HG02852 (cell line): ENCODE data around the gene PLEK.
"Not testable (repeated sequence)": the region's sequence is repeated elsewhere in the genome, so short reads cannot be mapped to it uniquely, and the experiment has no call there.

ENCODE experiments used
- ATAC-seq: cut with Tn5 transposase; IDR thresholded peaks from one replicate; pipeline ENCODE4 v1.9.1; 2021; ENCODE audit warnings: mild to moderate bottlenecking, moderate library complexity; ENCODE audit not compliant: unreplicated experiment

The PLEK gene

GRCh38 chr2:68365087-68365486 is at the start of gene PLEK:
Gene PLEK, plus strand, starts transcription at chr2:68365282. Its CDS starts 70 bp downstream, at chr2:68365352.
- ATAC-seq = peak; percentile 64

- no peak for ATAC-seq
Measured at GRCh38 chr2:68316111-68316510, 49.0 kb upstream of the PLEK start.

GRCh38 chr2:68317971-68318913 is 46.8 kb upstream of the PLEK start:
- ATAC-seq = no peak

DNA sequence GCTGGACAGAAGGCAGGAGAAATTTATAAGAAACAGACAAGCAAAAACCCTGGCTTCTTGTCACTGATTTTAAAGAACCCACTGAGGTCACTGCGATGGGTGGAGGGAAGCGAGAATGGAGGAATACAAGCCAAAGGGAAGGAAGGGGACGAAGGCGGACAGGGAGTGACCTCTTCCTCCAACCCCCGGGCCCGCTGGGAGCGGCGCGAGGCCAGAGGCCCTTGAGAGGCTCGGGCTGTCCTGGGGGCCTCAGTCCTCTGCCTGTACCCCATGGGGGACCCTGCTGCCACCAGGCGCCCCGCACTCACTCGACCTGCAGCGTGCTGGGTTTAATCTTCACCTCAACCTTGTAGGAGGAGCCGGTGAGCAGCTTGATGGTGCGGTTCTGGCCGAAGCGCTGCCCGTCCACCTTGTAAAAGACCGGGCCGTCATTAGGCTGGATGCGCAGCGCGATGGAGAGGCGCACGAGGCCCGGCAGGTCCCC is 46.1 kb upstream of the PLEK start:
- ATAC-seq = no peak

DNA sequence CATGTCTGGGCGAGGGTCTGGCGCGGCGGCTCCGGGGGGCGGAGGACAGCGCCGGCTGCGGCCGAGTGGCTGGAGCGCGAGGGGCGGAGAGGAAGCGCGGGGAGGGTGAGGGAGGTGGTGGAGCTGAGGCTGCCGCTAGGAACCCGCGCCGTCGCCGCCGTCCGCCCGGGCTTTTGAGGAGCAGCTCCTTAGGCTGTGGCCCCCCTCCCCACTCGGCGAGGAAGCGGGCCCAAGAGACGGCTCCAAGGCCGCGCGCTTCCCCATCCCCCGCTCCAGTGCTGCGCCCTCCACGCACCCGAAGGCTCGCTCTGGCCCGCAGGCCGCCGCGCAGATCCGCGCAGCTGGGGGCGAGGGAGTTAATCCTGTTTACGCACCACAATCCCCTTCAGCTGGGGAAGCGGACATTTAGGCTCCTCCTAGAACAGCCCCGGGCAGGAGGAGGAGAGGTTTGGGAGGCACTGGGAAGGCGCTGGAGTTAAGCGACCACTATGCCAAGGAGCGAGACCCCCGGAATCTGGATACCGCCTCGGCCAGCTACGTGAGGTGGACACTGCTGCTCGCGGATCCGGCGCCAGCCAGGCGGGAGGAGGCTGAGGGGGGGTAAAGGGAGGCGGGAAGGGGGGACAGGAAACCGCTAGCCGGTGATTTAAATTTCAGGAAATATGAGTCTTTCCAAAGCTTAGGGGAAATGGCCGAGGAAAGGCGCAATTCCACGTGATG is 45.5 kb upstream of the PLEK start, which contains the start of gene CNRIP1:
Gene CNRIP1 (minus strand): TSS at position 552 of the 720 bp plus-strand sequence. CDS start 549 bp downstream, at position 3.
- ATAC-seq = no peak

DNA sequence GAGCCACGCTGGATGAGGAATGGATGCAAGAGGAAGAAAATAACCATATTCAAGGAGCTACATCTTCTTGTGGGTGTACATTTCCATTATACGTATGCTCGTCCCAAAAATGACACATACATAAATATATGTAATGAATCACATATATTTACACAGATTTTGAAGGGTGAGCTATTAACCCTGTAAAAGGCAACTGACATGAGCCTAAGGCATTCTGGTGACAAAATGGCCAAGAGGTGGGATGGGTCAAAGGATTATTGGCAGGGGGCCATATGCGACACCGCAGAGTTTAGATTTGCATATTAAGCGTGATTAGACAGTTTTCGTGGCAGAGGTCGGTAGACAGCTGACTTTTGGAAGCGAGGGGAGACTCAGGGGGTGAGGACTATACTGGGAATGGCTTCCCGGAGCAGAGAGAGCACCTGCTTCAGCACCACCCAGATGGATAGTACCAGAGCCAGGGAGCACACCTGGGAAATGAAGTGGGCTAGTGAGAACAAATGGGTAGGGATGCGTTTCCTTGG is 44.9 kb upstream of the PLEK start:
- no peak for ATAC-seq

DNA sequence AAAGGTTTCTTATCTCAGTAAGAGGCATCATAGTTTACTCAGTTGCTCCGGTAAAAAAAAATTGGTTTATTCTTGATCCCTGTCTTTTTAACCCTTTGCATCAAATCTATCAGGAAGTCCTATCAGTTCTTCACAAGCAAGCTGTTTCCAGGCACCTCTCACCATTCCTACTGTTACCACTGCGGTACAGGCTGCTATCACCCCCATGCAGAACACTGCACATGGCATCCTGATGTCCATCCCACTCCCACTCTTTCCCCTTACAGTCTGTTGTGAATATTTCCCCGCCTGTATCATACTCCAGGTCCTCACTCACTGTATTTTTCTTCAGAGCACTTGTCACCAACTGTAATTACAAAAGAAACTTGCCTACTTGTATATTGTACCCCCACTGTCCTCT is 40.0 kb upstream of the PLEK start:
- ATAC-seq = no peak

GRCh38 chr2:68328901-68329300 is 36.2 kb upstream of the PLEK start:
- ATAC-seq = no peak

- peak; percentile 54 for ATAC-seq
Measured at GRCh38 chr2:68330691-68331090, 34.4 kb upstream of the PLEK start.

GRCh38 chr2:68333009-68333408 is 32.1 kb upstream of the PLEK start:
- no peak for ATAC-seq

GRCh38 chr2:68333931-68334330 is 31.2 kb upstream of the PLEK start:
- no peak for ATAC-seq

DNA sequence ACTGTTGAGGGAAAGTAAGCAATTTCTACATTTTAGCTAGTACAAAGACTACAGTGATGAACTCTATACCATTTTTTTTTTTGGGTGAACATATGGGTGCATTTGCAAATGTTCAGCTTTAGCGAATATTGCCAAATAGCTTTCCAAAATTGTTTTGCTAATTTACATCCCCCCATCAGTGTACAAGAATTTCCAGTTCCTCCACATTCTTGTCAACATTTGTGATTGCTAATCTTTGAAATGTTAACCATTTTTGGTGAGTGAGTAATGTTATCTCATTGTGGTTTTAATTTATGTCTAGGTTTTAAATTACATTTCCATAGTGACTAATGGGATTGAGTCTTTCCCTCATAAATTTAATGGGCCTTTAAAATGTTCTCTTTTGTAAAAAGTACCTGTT is 28.9 kb upstream of the PLEK start:
- ATAC-seq = no peak

DNA sequence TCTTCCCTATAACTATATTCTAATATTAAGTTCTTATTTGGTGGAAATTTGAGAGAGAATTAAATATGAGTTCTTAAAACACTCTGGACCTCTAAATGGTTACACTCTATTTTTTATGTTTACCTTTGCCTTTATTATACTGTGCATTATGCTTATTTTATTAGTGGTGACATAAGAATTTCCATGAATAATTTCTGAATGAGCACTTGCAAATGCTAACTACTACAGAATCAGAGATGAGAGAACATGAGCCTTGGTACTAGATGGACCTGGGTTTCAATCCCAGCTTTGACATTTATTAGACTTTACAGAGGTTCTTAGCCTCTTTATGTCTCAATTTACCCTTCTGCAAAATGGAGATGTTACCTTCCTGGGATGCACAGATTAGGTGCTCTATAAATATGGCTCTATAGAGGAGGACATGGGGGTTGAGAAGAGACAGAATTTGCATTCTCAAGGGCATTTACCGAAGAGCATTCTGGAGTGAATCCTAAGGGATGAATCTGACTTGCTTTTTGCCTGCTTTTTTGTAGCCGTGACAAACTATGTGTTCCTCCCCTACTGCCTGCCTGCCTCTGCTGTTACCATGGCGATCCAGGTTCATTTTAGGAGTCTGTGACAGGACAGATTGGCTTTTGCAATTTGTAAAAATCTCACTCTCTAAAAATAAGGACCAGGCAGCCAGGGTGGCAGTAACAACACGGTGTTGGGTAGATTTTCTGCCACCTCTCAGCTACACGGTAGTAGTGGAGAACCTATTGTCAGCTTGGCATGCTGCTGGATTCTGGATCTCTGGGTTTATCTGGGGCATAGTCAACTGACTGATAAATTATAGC is 24.6 kb upstream of the PLEK start:
- ATAC-seq = no peak

GRCh38 chr2:68341062-68341329 is 24.1 kb upstream of the PLEK start:
- no peak for ATAC-seq

DNA sequence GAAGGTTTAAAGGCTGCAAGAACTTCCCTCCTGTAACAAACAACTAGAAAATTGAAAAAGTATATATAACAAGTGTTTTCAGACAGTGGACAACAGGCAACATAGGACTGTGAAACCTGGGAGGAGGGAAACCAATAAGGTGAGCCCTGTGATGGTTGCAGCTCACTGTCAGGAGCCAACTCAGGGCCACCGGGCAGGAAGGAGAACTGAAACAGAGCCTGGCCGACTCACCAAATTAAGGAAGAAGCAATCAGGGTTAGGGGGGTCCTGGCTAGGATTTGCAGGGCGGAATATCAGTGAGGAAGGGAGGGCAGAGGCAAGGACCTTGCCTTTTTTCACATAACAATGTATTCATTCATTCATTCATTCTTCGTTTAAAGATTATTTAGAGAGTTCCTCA is 23.5 kb upstream of the PLEK start:
- ATAC-seq = no peak

- ATAC-seq = no peak
Measured at GRCh38 chr2:68342470-68342869, 22.6 kb upstream of the PLEK start.

- no peak for ATAC-seq
Measured at GRCh38 chr2:68344031-68344430, 21.1 kb upstream of the PLEK start.

DNA sequence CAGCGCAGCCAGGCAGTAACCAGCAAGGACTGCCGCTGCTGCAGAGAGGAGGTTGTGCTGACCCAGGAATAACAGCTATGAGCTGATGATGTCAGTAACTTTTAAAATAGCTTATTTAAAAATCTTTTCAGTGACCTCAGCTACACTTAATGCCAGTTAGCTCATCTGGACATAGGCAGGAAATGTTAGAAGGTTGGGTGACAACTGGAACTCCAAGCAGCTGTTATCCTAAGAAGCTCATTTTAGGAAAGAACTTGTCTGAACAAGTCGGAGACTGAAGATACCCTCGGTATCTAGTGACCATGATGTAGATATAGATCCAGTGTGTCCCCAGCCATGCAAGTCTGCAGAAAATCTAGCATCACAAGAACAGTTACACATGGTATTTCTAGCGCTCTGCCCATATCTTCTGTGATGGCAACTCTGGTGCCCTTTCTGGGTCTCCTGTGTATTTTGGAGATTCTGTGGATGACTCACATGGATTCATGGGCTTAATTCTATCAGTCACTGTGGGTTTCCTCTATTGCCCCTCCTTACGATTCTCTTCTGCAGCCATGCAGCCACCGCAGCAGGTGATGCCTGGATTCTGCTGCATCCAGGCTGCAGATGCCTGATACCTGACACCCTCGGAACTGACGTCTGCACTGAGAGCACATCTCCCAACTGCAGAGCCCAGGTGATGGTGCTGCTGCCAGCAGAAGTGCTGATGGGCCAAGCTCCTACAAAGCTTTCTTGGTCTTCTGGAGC is 19.8 kb upstream of the PLEK start:
- ATAC-seq = no peak

GRCh38 chr2:68349091-68349490 is 16.0 kb upstream of the PLEK start:
- ATAC-seq = not testable (repeated sequence)

GRCh38 chr2:68351997-68352396 is 13.1 kb upstream of the PLEK start:
- no peak for ATAC-seq
